Activated CD4-positive, alpha-beta T cell treated with anti-CD3 and anti-CD28 coated beads, Interleukin-2, amount 50 U/mL, for 24 hours (primary cell): ENCODE measurements around the gene DHFR2.
"Not testable (repeated sequence)": the region's sequence is repeated elsewhere in the genome, so short reads cannot be mapped to it uniquely, and the experiment has no call there.

Source experiments
- DNase-seq, 2 donors: peaks; one replicate each; pipeline ENCODE4 v3.0.0-alpha.2; 2020; ENCODE audit warnings: low read depth in 1 of 2, low spot score in 1 of 2

DHFR2 gene

GRCh38 chr3:94062513-94063404 is at the start of gene DHFR2, which contains the start of gene NSUN3:
DHFR2 (minus strand) TSS chr3:94062916; CDS start chr3:94061511, 1,405 bp downstream.
NSUN3 (plus strand) TSS chr3:94063061; CDS start chr3:94063127, 66 bp downstream.
- DNase-seq, result peak; percentile 61 to 86

GRCh38 chr3:94110854-94111253 is 48.1 kb upstream of the DHFR2 start:
- DNase-seq, result no peak

GRCh38 chr3:94110232-94110631 is 47.5 kb upstream of the DHFR2 start:
- not testable (repeated sequence) for DNase-seq

GRCh38 chr3:94106268-94106667 is 43.6 kb upstream of the DHFR2 start:
- no peak for DNase-seq

GRCh38 chr3:94101860-94102259 is 39.1 kb upstream of the DHFR2 start:
- DNase-seq, result no peak

- DNase-seq, result no peak
These were observed 36.6 kb upstream of the DHFR2 start for GRCh38 chr3:94099311-94099710.

- no peak for DNase-seq
These were observed 35.7 kb upstream of the DHFR2 start for GRCh38 chr3:94098452-94098851.

GRCh38 chr3:94095111-94095510 is 32.4 kb upstream of the DHFR2 start:
- no peak for DNase-seq

GRCh38 chr3:94093151-94093550 is 30.4 kb upstream of the DHFR2 start:
- no peak for DNase-seq

GRCh38 chr3:94092086-94092485 is 29.4 kb upstream of the DHFR2 start:
- DNase-seq, result no peak

- DNase-seq, result no peak
These were observed 26.4 kb upstream of the DHFR2 start for GRCh38 chr3:94089126-94089525.

GRCh38 chr3:94083261-94083660 is 20.5 kb upstream of the DHFR2 start:
- DNase-seq, result no peak

- DNase-seq, result no peak
These were observed 19.7 kb upstream of the DHFR2 start for GRCh38 chr3:94082391-94082937.

- DNase-seq, result no peak
These were observed 19.2 kb upstream of the DHFR2 start for GRCh38 chr3:94081884-94082283.

- not testable (repeated sequence) for DNase-seq
These were observed 17.8 kb upstream of the DHFR2 start for GRCh38 chr3:94080552-94080951.

GRCh38 chr3:94076055-94076454 is 13.3 kb upstream of the DHFR2 start:
- DNase-seq, result no peak

GRCh38 chr3:94071713-94072284 is 9.1 kb upstream of the DHFR2 start:
- no peak for DNase-seq

- DNase-seq, result no peak
These were observed 7.7 kb upstream of the DHFR2 start for GRCh38 chr3:94070341-94070911.

- DNase-seq, result no peak
These were observed 6.6 kb upstream of the DHFR2 start for GRCh38 chr3:94069194-94069813.

GRCh38 chr3:94066506-94067500 is 4.1 kb upstream of the DHFR2 start:
- no peak for DNase-seq
